Measurements from ENCODE around the gene AOPEP.

GRCh38 chr9:94916956-94917355 is 190.5 kb downstream of the AOPEP start:
- TF ChIP-seq CTCF (IDR thresholded peaks at IDR 0.05) (no peak), EP300 (IDR thresholded peaks at IDR 0.05) (no peak), POLR2A (IDR thresholded peaks at IDR 0.05) (no peak)

Data from sigmoid colon (tissue), 4 donors.